NCI-H510A (cell line): ENCODE measurements around the gene STRADA.
A peak's percentile ranks its signal among the peaks of the same experiment; 100 is the strongest.
"Not testable (repeated sequence)": the region's sequence is repeated elsewhere in the genome, so short reads cannot be mapped to it uniquely, and the experiment has no call there.

Source experiments
- DNase-seq: peaks from one replicate; lab custom pipeline; 2025; lab: John Stamatoyannopoulos, UW

The STRADA gene

GRCh38 chr17:63754046-63754445 is 12.4 kb upstream of the STRADA start:
- no peak for DNase-seq

GRCh38 chr17:63753215-63753614 is 11.6 kb upstream of the STRADA start:
- DNase-seq: no peak

DNA sequence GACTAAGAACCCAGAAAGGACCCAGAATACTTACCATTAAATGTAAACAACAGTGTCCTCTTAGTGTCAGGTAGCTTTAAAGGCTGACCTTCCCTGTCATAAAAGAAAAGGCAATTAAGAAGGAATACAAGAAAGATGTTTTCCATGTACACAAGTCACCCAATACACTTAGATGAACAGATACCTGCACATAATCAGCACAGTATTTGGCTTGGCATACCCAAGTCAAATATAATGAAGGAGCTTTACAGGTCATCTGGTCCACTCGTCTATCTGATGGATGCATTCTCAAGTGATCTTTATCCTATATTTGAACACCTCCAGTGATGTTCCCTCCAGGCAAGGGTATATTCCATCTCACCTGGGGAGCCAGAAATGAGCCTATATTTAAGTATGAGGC is 11.1 kb upstream of the STRADA start:
- no peak for DNase-seq

GRCh38 chr17:63751806-63752205 is 10.2 kb upstream of the STRADA start:
- DNase-seq: no peak

GRCh38 chr17:63741143-63741407 is 524 bp downstream of the STRADA start:
- no peak for DNase-seq

DNA sequence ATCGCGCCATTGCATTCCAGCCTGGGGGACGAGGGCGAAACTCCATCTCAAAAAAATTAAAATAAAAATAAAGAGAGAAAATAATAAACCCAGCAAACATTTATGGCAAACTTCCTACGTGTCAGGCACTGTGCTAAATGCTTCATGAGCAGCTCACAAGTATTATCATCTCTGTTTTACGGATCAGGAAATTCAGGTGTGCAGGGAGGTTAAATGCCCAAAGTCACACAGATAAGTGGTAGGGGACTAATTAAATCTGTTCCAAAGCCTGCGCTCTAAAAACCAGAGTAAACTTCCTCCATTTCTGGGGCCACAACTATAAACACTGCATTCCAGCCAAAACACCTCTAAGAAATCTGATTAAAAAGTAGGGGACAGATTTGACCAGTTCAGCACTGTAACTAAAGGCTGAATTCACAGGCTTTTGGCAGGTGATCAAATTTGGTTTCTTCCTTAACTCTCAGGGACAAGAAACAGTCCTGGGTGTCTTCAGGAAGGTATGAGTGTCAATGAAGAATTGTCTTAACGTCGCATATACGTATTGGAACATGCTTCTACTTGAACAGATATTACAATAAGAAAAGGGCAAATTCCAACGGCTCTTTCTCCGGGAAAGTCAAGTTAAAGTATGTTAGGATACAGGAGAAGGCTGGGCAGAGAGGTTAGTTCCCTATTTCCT is 996 bp downstream of the STRADA start:
- DNase-seq: no peak

DNA sequence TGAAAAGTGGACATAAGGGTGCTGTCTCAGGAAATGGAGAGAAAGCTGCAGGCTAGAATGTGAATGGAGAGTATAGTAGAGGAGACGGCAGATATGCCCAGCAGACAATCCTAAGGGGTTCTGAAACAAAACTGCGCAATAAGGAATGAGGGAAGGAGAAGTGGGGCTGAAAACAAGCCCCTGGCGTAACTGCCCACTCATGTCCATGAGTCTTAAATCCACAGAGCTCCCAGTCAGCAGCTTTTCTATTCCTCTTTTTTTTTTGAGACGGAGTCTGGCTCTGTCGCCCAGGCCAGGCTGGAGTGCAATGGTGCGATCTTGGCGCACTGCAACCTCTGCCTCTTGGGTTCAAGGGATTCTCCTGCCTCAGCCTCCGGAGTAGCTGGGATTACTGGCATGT is 5.9 kb downstream of the STRADA start:
- no peak for DNase-seq

DNA sequence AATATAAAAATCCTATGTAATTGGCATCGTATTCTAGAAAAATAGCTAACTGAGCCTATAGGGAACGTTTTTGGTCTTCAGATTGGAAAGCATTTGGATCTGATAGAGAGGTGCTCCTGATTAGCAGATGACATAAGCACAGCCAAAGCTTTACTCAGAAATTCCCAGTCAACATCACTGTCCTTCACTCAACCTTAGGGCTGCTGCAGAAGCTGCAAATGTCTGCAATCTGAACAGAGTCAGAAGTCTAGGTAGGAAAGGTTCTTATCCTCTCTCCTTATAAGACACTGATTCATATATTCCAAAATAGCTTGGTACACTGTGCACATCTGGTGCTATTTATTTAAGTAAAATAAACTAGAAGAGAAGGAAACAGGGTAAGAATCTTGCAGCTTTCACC is 19.2 kb downstream of the STRADA start:
- DNase-seq: no peak

- not testable (repeated sequence) for DNase-seq
Measured at GRCh38 chr17:63720194-63720593, 21.4 kb downstream of the STRADA start.

DNA sequence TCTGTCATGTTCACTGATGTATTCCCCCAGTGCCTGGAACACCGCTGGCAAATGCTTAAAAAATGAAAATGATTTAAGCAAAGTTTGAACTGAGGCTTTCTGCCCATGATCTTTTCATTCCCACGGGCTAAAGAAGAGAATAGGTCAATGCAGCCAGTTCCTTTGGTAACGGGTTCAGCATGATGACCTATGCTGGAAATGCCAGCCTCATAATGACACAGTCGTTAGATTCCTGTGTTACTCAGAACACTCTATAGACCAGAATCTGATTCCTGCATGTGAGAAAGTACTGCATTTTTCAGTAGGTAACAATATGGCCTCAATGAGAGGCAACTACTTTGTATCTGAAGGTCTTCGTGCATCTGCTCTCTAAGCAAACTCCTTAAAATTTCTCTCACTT is 22.6 kb downstream of the STRADA start:
- no peak for DNase-seq

DNA sequence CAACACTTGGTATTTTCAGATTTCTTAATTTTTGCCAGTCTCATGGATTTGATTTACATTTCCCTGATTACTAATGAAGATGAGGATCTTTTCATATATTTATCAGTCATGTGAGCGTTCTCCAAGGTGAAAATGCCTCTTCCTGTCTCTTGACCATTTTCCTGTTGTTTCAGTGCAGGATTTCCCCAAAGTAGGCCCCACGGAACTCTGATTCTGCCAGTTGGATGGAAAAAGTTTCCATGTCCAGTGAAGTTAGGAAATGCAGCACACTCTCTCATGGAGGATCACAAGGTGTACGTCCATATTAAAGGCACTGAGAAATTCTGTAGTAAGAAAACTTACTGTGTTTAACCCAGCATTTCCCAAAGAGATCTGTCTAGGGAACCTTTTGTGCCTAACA is 25.2 kb downstream of the STRADA start:
- no peak for DNase-seq

DNA sequence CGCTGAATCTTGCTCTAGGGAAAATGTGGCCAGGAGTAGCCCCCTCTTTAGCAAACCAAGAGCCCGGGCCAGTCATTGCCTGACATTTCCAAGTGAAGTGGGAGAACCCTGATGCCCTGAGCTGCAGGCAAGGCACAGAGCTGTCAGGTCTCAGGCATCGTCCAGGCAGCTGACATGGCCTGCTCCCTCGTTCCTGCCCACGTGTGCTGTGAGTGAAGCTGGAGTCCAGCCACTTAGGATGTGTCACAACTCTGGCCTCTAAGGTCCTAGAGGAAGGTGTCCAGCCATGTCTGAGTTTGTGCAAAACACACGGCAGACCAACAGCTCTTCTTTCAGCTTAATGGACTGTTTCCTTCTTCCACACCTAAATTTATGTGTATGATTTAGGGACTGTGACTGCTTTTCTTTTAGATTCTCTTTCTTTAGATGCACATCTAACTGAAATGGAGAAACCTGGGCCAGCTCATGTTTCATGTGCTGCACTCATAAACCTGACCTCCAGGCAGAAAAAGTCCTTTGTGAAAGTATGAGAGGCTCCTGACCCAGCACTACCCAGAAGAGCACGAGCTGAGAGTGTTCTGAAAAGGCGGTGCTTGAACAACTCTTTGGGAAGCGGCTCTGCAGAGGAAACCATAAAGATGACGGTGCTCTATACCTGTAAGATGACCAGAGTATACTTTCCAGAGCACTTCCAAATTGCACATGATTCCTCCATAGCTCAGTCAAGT is 26.9 kb downstream of the STRADA start:
- no peak for DNase-seq

- DNase-seq: no peak
Measured at GRCh38 chr17:63709110-63709509, 32.5 kb downstream of the STRADA start.

DNA sequence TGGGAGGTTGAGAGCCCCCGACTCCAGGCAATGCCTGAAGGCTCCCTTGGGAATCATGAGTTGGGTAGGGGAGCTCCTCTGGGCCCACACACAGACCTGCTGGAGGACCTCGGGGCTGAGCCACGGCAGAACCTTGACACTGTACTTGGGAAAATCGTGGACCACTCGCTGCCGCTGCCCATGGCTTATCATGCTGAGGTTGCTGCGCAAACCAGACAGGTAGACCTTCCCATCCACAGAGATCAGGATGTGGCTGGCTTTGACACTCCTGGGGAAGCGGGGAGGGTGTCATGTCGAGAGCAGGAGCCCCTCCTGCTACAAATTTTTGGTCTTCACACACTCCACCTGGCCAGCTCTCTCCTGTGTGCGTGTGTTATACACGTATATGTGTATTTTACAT is 34.4 kb downstream of the STRADA start:
- DNase-seq: no peak

DNA sequence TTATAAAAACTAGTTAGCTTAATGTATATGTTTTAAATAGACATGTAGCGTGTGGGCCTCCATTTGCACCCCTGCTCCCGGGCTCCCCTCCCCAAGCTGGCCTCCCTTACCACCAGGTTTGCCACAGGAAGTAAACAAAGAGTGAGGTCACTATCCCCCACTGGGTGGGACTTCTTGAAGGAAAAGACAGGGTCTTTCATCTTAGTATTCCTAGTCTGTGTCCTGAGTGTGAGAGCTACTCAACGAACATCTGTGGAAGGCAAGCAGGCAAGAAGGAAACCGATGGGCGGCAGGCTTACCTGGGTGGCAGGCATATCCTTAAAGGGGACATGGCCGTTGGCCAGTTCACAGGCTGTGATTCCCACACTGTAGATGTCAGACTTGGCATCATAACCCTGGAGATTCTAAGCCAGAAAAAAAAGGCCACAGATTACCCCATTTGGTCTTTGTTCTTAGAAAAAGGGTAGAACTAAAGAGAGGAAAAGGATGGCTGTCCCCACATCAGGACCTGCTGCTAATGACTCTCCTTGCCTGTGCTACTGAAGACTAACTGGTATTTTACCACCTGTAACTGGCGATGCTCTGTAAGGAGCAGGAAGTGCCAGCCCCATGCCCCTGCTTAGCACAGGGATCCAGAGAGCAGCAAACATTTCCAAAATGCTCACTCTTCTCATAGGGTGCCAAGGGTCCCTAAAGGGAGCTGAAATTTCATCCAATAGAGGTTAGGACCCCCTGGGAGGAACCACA is 35.1 kb downstream of the STRADA start:
- no peak for DNase-seq

- DNase-seq: no peak
Measured at GRCh38 chr17:63705657-63706056, 35.9 kb downstream of the STRADA start.

- DNase-seq: no peak
Measured at GRCh38 chr17:63704836-63705235, 36.8 kb downstream of the STRADA start.

DNA sequence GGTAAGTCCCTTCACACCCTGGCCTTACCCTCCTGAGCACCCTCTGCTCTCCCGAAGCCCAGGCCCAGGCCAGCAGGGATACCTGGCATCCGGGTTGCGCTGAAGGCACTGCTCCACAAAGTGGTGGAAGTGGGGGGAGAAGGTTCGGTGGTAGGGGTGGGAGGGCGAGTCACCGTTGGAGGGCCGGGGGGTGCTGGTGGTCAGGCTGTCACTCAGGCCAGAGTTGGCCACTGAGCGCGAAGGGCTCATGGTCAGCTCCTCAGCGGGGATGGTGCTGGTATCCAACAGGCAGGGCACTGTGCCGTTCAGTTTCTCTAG is 37.4 kb downstream of the STRADA start:
- no peak for DNase-seq

DNA sequence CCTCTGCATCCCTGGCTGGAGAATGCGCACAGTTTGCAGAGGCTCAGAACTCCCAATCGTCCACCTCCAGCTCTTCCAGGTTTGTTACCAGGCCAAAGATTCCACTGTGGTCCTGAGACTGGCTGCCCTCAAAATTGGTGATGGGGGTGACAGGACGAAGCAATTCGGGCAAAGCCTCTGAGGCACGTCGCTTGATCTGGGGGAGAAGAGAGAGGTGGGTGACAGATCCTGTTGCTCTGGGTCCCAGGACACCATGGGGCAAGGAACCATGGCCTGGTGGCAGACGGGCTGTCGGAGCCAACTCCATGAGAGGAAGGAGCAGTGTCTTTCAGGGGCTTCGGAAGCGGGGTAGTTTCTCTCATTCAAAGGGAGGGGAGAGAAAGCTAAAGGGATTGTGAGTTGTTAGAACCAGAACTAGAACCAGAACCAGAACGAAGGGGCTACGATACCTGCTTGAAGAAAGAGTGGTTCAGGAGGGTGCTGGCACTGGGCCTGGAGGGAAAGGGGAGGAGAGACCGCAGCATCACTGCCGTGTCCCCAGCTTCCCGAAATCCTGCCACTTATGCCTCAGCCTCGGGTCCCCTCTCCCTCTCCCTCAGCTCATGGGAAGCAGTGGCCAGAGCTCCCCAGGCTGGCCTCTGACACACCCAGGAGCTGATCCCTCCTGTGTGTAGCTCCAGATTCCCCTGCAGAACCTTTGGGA is 37.9 kb downstream of the STRADA start:
- no peak for DNase-seq

- no peak for DNase-seq
Measured at GRCh38 chr17:63703029-63703428, 38.6 kb downstream of the STRADA start.

DNA sequence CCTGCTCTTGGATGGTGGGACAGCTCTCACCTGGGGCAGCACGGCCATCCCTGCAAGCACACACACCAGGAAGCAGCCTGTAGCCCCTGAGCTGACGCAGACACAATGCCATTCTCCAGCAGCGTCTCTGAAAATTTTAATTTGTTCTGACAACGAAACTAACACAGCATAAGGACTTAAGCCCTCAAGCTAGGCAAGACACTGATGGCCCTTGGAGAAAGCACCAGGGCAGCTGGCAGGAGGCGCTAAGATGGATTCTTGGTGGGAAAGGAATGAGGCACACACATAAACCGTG is 38.9 kb downstream of the STRADA start:
- DNase-seq: no peak

GRCh38 chr17:63701868-63702720 is 39.5 kb downstream of the STRADA start:
- DNase-seq: peak; percentile 66
